Ureter (tissue), 1 donor: ENCODE data around the gene ZNF512B. TPM values are rescaled to one million over a fixed set of nuclear protein-coding genes. Genes with fewer than 3 reads are reported as not detected.
A peak's percentile ranks its signal among the peaks of the same experiment; 100 is the strongest.

Experiments
- DNase-seq: peaks from one replicate; pipeline ENCODE4 v3.0.0-alpha.2; 2020; ENCODE audit warnings: low spot score
- total RNA-seq: library from RNA; stranded (reverse); gene quantifications from one replicate; pipeline ENCODE4 v1.2.4, GENCODE V29; 2023
- donor health status: DM: yes; HTN: yes; CAD: no.

ZNF512B gene
- total RNA-seq, 1 donor from 2014 or later, result 31.2 TPM

GRCh38 chr20:63950701-63951397 is 18.9 kb downstream of the ZNF512B start:
- no peak for DNase-seq

DNA sequence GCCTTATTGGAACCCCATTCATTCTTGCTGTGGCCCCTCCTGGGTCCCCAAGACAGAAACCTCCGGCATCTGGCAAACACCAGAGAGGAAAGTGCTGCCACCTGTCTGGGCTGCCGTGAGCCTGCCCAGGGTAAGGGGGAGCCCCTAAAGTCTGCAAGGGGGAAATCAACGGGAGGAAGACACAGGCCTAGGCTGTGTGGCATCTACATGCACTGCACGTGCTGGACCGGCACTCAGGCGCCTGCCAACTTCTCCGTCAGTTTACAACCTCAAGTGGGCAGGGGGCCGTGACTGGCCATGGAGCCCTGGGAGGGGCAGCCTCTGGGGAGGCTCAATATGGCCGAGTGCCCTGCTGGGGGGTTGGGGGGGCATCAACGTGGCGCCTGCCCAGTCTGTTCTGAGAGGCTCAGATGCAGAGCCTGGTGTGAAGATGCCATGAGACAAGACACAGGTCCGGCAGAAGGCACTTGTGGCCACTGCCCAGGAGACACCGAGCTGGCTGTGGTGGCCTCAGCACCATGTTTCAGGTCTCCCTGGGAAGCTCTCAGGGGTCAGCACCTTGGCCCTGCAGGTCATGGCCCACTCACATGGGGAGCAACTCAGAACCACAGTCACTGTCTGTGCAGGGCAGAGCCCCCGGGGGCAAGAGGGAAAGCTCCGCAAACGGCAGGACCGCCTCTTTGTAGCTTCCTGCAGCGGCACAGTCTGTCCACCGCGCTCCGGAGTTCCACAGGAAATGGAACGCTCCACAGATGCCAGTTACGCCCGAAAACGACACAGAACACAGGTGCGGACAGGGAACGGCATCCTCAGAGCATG is 21.9 kb downstream of the ZNF512B start:
- DNase-seq, result peak; percentile 55

- DNase-seq, result no peak
These were observed 22.6 kb downstream of the ZNF512B start for GRCh38 chr20:63946986-63947637.

DNA sequence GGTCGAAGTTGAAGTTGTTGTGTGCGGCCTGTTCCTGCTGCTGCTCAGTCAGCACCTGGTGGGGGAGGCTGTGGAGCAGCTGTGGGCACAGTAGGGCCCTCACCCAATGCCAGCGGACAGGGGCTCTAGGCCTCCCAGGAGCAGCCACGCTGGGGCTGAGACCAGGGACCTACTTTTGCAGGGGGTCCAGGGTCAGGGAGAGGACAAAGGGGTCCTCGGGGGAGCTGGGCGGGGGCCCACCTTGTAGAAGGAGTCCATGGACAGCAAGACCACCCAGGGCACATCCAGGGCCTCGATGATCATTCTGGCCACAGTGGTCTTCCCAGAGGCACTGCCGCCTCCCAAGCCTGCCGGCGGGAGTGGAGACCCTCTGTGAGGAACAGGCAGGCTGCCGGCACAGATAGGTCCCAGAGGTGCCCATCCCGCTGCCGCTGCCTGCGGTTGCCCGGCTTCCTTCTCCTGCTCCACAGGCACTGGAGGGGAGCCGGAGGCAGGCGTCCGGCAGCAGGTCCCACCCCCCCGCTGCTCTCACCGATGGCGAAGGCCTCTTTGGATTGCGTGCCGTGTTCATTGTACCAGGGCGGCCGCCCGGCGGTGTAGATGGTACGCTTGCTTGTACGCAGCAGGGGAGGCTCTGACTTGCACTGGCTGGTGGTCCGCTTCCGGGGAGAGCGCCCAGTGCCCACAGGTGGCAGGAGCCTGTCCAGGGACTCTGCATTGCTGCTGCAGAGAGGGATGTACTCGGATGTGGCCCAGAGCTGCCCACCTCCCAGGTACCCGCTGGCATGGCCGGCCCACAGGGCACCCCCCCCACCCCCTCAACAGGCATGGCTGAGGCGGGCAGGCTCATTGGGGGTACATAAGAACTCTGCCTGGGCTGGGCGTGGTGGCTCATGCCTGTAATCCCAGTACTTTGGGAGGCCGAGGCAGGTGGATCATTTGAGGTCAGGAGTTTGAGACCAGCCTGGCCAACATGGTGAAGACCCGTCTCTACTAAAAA is 23.5 kb downstream of the ZNF512B start:
- no peak for DNase-seq

DNA sequence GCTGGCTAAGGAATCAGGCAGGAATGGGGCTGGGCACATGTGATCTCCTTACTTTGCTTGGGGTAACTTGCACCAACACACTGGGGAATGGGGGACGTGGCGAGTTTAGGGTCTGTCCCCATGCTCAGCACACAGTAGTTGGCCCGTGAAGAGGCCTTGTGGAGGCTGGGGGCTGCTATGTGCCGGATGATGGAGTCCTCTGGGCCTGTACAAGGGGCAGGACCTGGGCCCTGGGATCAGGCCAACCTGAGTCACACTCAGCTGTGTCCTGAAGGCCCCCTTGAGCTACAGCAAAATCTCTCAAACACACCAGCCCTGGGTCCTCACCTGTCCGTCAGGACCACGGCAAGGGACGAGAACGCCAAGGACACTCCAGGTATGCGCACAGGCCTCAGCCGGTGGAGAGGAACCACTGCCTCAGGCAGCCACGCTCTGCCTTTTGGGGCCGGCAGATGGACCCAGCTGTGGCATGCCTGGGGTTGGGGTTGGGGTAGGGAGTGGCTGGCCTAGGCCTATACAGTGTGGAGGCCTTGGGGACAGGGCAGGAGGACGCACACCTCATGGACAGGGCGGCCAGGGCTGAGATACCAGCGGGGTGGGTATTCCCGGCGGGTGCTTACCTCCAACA is 24.6 kb downstream of the ZNF512B start:
- DNase-seq, result no peak

GRCh38 chr20:63944078-63944941 is 25.4 kb downstream of the ZNF512B start:
- DNase-seq, result no peak

- DNase-seq, result no peak
These were observed 26.0 kb downstream of the ZNF512B start for GRCh38 chr20:63943808-63944077.

GRCh38 chr20:63942969-63943807 is 26.5 kb downstream of the ZNF512B start:
- no peak for DNase-seq

DNA sequence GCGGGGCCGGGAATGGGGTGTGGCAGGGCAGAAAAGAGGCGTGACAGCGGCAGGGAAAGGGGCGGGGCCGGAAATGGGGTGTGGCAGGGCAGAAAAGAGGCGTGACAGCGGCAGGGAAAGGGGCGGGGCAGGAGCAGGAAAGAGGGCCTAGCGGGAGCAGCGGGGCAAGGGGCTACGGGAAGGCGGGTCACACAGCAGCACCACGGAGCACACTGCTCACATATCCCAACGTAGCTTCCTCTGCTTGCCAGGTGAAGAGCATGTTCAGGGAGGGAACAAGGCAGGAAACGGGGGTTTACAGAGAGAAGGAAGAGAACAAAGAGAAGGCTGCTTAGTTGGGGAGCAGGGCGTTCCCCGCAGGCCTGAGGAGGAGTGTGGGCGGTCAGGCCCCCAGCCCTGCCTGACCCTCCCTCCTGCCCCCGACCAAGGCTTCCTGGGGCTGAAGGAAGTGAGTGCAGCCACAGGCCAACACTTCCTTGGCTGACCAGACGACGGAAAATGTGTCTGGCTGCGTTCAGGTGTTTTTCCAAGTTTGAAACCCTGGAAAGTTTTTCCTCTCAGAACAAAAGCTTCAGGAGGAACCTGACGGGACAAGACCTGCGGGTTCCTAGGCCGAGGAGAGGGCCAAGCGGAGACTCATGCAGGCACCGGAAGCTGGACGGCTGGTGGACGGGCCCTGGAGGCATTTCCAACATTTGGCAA is 27.3 kb downstream of the ZNF512B start:
- DNase-seq, result peak; percentile 57

DNA sequence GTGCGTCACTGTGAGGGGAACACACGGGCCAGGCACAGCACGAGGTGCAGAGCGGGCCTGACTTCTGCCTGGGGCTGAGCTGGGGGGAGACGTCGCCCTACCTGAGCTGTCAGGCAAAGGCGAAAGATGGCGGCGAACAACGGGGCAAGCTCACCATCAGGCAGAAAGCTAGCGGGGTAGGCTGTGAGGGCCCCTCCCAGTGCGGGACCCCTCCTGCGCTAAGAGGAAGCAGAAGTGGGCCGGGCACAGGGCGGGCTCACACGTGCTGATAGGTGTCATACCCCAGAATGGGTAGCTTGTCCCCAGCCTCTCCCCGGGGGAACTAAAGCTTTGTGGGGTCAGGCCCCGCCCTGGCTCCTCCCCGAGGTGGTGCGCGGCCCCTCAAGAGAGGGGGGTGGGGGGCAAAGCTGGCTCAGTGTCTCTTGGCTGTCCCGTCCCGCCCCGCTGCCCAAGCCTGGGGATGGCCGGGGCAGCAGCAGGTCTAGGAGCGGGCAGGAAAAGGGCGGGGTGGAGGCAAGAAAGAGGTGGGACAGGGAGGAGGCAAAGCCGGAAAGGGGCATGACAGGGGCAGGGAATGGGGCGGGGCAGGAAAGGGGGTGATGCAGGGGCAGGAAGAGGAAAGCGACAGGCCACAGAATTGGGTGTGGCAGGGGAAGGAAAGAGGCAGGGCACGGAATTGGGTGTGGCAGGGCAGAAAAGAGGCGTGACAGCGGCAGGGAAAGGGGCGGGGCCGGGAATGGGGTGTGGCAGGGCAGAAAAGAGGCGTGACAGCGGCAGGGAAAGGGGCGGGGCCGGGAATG is 28.2 kb downstream of the ZNF512B start:
- peak; percentile 76 for DNase-seq

DNA sequence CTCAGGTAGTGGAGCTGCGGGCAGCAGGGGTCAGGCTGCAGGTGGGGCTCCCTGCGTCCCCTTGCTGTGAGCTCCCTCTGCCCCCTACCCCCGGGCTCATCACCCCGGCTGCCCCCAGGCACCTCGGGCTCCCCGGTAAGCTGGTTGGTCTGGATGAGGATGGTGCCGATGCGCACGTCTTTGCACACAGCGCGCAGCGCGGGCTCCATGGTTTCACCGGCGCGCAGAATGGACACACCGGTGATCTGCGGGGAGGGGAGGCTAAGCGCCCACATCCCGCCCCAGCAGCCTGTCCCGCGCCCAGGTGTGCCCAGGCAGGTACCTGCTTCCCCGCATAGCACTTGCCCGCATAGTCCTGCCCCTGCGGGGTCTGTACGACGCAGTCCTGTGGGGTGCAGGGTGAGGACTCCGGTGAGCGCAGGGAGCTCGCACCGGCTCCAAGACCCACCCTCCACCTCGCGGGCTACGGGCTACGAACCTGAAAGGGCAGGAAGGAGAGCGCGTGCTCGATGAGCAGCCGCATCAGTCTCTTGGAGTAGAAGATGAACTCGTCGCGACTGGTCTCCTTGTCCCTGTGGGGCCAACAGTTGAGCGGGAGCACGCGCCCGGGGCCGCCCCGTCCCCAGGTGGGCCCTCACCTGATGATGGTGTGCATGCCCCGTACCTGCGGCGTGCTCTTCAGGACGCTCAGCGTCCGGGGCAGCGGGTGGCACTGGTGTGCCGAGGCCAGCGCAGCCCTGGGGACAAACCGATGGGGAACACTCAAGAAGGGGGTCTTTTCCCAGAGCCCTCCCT is 29.1 kb downstream of the ZNF512B start:
- no peak for DNase-seq

GRCh38 chr20:63940071-63940471 is 29.7 kb downstream of the ZNF512B start:
- no peak for DNase-seq

DNA sequence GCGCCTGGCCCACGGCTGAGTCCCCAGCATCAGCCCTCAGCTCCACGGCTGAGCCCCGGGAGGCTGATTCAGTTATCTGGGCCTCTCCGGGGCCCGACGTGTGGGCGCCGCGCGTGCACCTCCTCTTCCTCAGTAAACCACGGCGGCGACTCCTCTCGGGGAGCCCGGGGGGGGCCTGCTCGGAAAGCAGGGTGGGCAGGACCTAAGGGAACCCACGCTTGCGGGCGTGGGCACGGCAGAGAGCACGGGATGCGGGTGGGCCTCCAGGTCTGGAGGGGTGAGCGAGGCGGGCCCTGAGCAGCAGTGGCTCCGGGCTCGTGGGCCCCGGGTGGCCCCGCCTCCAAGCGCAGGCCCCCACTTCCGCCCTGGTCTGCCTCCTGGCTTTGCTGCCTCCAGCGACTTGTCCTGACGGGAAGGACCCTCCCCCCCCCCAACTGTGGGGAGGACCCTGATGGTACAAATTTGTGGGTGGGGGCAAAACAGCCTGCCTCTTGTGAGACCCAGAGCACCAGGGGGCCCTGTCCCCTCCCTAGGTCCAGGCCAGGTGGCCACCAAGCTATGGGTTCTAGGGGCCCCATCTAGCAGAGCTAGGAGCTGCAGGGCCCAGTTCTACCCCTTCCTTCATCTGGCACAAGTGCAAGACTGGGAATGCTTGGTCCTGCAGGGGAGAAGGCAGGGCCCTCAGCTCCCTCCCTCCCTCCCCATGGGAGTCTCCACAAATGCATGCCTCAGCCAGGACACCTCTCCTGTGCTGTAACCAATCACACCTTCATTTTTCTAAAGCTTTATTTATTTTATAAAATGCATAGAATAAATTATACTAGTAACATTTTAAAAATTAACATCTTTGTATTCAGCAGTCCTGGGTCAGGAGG is 30.4 kb downstream of the ZNF512B start:
- no peak for DNase-seq

- no peak for DNase-seq
These were observed 32.1 kb downstream of the ZNF512B start for GRCh38 chr20:63937596-63937995.

DNA sequence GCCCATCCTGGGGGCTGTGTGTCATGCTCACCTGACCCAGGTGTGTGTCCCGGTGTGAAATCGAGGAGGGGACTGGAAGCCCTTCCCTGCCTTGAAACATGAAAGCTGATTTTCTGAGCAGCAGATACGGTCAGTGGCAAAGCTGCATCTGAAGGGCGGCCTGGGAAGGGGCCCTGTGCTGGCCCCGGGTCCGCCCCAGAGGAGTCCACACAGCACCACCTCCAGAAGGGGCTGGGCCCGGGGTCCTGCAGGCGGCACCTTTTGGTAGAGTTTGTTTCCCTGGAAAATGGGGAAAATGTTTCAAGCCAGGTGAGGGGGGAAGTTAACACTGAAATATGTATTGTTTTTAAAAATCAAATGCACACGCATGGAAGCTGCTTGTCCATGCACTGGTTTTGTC is 34.3 kb downstream of the ZNF512B start:
- DNase-seq, result no peak
